Subcutaneous adipose tissue (tissue), 4 donors: ENCODE measurements around the gene TGFA. TPM values are rescaled to one million over a fixed set of nuclear protein-coding genes. Genes with fewer than 3 reads are reported as not detected.

ENCODE experiments used
- total RNA-seq, 4 donors: library from RNA; depleted of rRNA; stranded (reverse); fragments of >200 nt; gene quantifications; one replicate each; pipeline ENCODE4 v1.1.0, GENCODE V29; 2016

Gene TGFA
- total RNA-seq, 4 donors from 2014 or later: 1.1 to 3.6 (median 2.0) TPM

Other genes starting within 250 kb of the TGFA start
- gene ADD2, start 214.4 kb upstream of the TGFA start, total RNA-seq: 1 to 10 TPM in 3 of 4 donors, under 1 TPM in 1; 0.75 to 2.9 (median 1.3) TPM
- not detected for gene FIGLA, start 236.8 kb upstream of the TGFA start, total RNA-seq